ENCODE results near the gene MYOF. TPM values are rescaled to one million over a fixed set of nuclear protein-coding genes. Genes with fewer than 3 reads are reported as not detected.

Gene MYOF
- 174 to 276 TPM (median 232 TPM) in 3 replicates for polyA plus RNA-seq
- polyA plus RNA-seq (2011; ENCODE audit: low read depth), result 146 TPM
- polyA plus RNA-seq (2011; cell fraction: cytosol; rRNA removed), result 192 and 235 TPM in 2 replicates
- polyA plus RNA-seq (2011; cell fraction: nucleus; rRNA removed), result 583 and 631 TPM in 2 replicates
- 83.5 and 285 TPM in 2 replicates for polyA plus RNA-seq (2012; ENCODE audit: low replicate concordance)
- polyA minus RNA-seq, result 141 to 248 TPM (median 172 TPM) in 3 replicates
- polyA minus RNA-seq (2011; cell fraction: cytosol; rRNA and poly(A)+ RNA removed), result 189 TPM
- polyA minus RNA-seq (2011; cell fraction: nucleus; rRNA and poly(A)+ RNA removed), result 354 and 681 TPM in 2 replicates

DNA sequence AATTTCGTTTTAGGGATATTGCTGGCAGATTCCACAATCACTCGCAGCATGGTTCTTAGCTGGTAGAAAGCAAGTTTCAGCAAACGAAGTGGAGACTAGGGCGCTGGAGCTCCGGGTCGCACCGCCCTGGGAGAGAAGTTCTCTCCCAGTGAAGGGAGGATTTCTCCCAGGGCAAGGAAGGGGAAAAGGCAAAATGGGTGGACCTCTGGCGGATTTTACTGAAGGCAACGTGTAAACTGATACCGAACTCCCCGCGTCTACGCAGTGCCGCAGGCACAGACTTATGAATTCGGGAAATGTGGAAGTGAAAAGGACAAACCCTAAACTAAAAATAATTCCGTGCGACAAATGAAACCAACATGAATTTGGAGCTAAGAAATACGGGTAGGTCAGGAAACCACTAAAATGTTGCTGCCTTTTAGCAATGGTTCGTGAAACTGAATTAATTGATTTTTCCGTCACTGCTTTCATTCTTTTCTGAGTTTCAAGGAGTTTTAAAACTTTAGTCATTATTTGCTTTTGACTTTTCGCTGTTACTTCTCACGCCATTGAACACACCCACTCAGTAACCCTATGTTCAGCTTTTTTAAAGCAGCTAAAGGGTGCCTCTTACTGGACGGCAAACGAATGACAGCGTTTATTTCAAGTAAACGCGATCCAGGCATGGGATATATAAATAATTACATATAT is at the start of gene MYOF:
TSS of gene MYOF (minus strand) at position 190 of the 690 bp plus-strand sequence. CDS start at position 50, 140 bp downstream.
- peaks cover 20% of the 10 kb centered on the region for H3K4me1 ChIP-seq (ENCODE audit: control insufficient read depth, extremely low read depth, insufficient read depth, low read length)
- peak within 1 kb of the TSS; percentile 88 for H3K27ac ChIP-seq (ENCODE audit: control insufficient read depth, insufficient read depth, low read length)
- H3K9me3 ChIP-seq (ENCODE audit: control insufficient read depth, low read depth, low read length), result no peaks in the 10 kb centered on the region
- H3K9me1 ChIP-seq (ENCODE audit: control insufficient read depth, extremely low read depth, insufficient read depth, low read length), result no peaks in the 10 kb centered on the region
- TF ChIP-seq EZH2 (IDR thresholded peaks at IDR 0.05; ENCODE audit: low read length) (no peak), CTCF (optimal IDR thresholded peaks at IDR 0.05 in 1 of 3, IDR thresholded peaks at IDR 0.05 in 1 of 3, conservative IDR thresholded peaks at IDR 0.05 in 1 of 3; ENCODE audit: extremely low read depth in 1 of 3, insufficient read depth in 2 of 3, low read length in 3 of 3) (peak; percentile 42 to 63 (median 48))
- peak within 1 kb of the TSS; percentile 97 for H3K9ac ChIP-seq (ENCODE audit: control insufficient read depth, extremely low read depth, insufficient read depth, low read length)
- H2AFZ ChIP-seq (ENCODE audit: control insufficient read depth, low read length), result peak within 1 kb of the TSS; percentile 22
- peaks cover 46% of the 10 kb centered on the region for H3K79me2 ChIP-seq (ENCODE audit: control insufficient read depth, insufficient read depth, low read length)
- H3K4me3 ChIP-seq (ENCODE audit: control insufficient read depth in 2 of 3, extremely low read depth in 1 of 3, insufficient read depth in 2 of 3, low read depth in 1 of 3, low read length in 3 of 3), result peak within 1 kb of the TSS; percentile 81 to 96 (median 92)
- dilution Hi-C loops (cut with MboI; ENCODE audit: extremely low pct_ligation_motif_present, low sequenced_read_pairs), result no loop called here
- FAIRE-seq (peak; percentile 43), DNase-seq (ENCODE audit: low read depth, low spot score) (no peak)
- H3K4me2 ChIP-seq (ENCODE audit: control insufficient read depth, extremely low read depth, insufficient read depth, low read depth, low read length), result peak within 1 kb of the TSS; percentile 90
- peaks cover 4 to 12% of the 10 kb centered on the region in 2 experiments for H3K36me3 ChIP-seq (ENCODE audit: control insufficient read depth in 2 of 2, extremely low read depth in 1 of 2, insufficient read depth in 2 of 2, low read length in 2 of 2)
- H4K20me1 ChIP-seq (ENCODE audit: control insufficient read depth, extremely low read depth, insufficient read depth, low read length), result no peaks in the 10 kb centered on the region
- no peaks in the 10 kb centered on the region for H3K27me3 ChIP-seq (ENCODE audit: control insufficient read depth, extremely low read depth, insufficient read depth, low read length)

DNA sequence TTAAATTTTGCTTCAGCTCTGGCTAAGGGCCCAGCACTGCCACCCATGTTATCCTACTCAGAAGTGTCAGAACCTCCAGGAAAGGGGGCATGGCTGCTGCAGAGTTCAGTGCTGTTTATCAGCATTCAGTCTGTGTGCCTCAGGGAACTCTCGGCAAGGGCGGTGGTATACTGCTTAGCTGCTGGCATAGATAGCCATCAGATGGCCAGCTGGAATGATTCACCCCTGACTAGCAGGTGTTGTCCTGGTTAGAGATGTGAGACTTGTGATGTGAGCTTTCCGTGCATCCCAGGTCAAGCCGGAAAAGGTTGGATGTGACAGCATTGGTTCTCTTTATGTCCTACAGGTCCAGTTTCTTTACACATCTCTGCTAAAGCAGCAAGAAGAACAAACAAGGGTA is 36.4 kb upstream of the MYOF start:
- Histone ChIP-seq H3K27me3 (ENCODE audit: control insufficient read depth, extremely low read depth, insufficient read depth, low read length) (no peaks in the 10 kb centered on the region), H3K4me3 (ENCODE audit: control insufficient read depth in 2 of 3, extremely low read depth in 1 of 3, insufficient read depth in 2 of 3, low read depth in 1 of 3, low read length in 3 of 3) (no peak overlapping the region), H4K20me1 (ENCODE audit: control insufficient read depth, extremely low read depth, insufficient read depth, low read length) (no peaks in the 10 kb centered on the region), H3K9me1 (ENCODE audit: control insufficient read depth, extremely low read depth, insufficient read depth, low read length) (no peaks in the 10 kb centered on the region), H3K9me3 (ENCODE audit: control insufficient read depth, low read depth, low read length) (no peaks in the 10 kb centered on the region), H2AFZ (ENCODE audit: control insufficient read depth, low read length) (no peak overlapping the region), H3K36me3 (ENCODE audit: control insufficient read depth in 2 of 2, extremely low read depth in 1 of 2, insufficient read depth in 2 of 2, low read length in 2 of 2) (peaks cover 0 to 19% of the 10 kb centered on the region in 2 experiments), H3K4me1 (ENCODE audit: control insufficient read depth, extremely low read depth, insufficient read depth, low read length) (no peaks in the 10 kb centered on the region), H3K4me2 (ENCODE audit: control insufficient read depth, extremely low read depth, insufficient read depth, low read depth, low read length) (no peak overlapping the region), H3K79me2 (ENCODE audit: control insufficient read depth, insufficient read depth, low read length) (no peaks in the 10 kb centered on the region), H3K9ac (ENCODE audit: control insufficient read depth, extremely low read depth, insufficient read depth, low read length) (no peak overlapping the region), H3K27ac (ENCODE audit: control insufficient read depth, insufficient read depth, low read length) (no peak overlapping the region)
- DNase-seq (ENCODE audit: low read depth, low spot score) (no peak), FAIRE-seq (no peak)
- TF ChIP-seq EZH2 (IDR thresholded peaks at IDR 0.05; ENCODE audit: low read length), result no peak
- TF ChIP-seq CTCF (optimal IDR thresholded peaks at IDR 0.05 in 1 of 3, IDR thresholded peaks at IDR 0.05 in 1 of 3, conservative IDR thresholded peaks at IDR 0.05 in 1 of 3; ENCODE audit: extremely low read depth in 1 of 3, insufficient read depth in 2 of 3, low read length in 3 of 3), result no peak
- dilution Hi-C loops (cut with MboI; ENCODE audit: extremely low pct_ligation_motif_present, low sequenced_read_pairs), result no loop called here
